Mammary epithelial cell (primary cell): ENCODE data around the gene NOPCHAP1.

Source experiments
- EZH2 ChIP-seq: IDR thresholded peaks from 2 replicates; pipeline ENCODE4 v1.6.1; 2012; ENCODE audit warnings: low read length, inconsistent platforms, borderline replicate concordance
- TF ChIP-seq, protein P1 (sequence below), 2 donors: IDR thresholded peaks in 1 of 2; conservative IDR thresholded peaks in 1 of 2; 2 replicates each; pipeline ENCODE4 v1.5.1; 2011 to 2012; ENCODE audit warnings: inconsistent platforms in 2 of 2, low read length in 2 of 2, mild to moderate bottlenecking in 2 of 2, control low read depth in 1 of 2, low read depth in 1 of 2; ENCODE audit not compliant: insufficient read depth in 1 of 2; ENCODE audit errors: extremely low read depth in 1 of 2

GRCh38 chr12:105033851-105034250, 47.7 kb downstream of the NOPCHAP1 start:
- TF ChIP-seq, protein P1, sequence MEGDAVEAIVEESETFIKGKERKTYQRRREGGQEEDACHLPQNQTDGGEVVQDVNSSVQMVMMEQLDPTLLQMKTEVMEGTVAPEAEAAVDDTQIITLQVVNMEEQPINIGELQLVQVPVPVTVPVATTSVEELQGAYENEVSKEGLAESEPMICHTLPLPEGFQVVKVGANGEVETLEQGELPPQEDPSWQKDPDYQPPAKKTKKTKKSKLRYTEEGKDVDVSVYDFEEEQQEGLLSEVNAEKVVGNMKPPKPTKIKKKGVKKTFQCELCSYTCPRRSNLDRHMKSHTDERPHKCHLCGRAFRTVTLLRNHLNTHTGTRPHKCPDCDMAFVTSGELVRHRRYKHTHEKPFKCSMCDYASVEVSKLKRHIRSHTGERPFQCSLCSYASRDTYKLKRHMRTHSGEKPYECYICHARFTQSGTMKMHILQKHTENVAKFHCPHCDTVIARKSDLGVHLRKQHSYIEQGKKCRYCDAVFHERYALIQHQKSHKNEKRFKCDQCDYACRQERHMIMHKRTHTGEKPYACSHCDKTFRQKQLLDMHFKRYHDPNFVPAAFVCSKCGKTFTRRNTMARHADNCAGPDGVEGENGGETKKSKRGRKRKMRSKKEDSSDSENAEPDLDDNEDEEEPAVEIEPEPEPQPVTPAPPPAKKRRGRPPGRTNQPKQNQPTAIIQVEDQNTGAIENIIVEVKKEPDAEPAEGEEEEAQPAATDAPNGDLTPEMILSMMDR (conservative IDR thresholded peaks at IDR 0.05 in 1 of 2, IDR thresholded peaks at IDR 0.05 in 1 of 2; ENCODE audit: extremely low read depth in 1 of 2, insufficient read depth in 1 of 2, low read depth in 1 of 2, low read length in 2 of 2), result no peak
- TF ChIP-seq EZH2, result no peak
